ENCODE measurements around the gene SNCAIP. TPM values are rescaled to one million over a fixed set of nuclear protein-coding genes. Genes with fewer than 3 reads are reported as not detected.

Gene SNCAIP
- total and polyA plus RNA-seq, 9 of the 15 experiments (the other 6 are each of a cell fraction or from before 2014, with no cell fraction given) = 0.04 TPM; not detected in 8

DNA sequence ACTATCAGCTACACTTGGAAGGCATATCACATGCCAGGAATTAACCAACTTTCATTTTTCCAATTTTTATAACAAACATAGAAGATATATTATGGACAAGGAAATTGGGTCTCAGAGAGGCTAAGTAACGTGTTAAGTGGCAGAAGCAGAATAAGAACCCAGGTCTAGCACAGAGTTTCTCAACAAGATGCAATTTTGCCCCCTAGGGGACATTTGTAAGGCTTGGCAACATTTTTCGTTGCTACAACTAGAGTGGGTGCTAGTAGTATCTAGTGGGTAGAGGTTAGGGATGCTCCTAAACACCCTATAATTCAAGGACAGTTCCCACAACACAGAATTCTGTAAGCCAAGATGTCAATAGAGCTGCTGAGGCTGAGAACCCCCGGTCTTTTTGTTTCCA is 180.6 kb downstream of the SNCAIP start:
- peak in 2 of 4 experiments; percentile 7 to 25 for DNase-seq (ENCODE audit: extremely low read depth in 1 of 4, low spot score in 3 of 4)
- POLR2A ChIA-PET = no interaction called here
- Histone ChIP-seq H4K20me1 (replicated peaks; ENCODE audit: control insufficient read depth, insufficient read depth, low read length) (no peaks in the 10 kb centered on the region), H3K4me3 (no peak overlapping the region), H2AFZ (ENCODE audit: low read depth, low read length) (no peak overlapping the region), H3K4me1 (replicated peaks in 1 of 2; ENCODE audit: control insufficient read depth in 2 of 2, insufficient read depth in 2 of 2, low read length in 2 of 2) (peaks cover 0 to 4% of the 10 kb centered on the region in 2 experiments; a peak in 2 of 5 replicates), H3K4me2 (ENCODE audit: insufficient read depth, low read length) (no peak overlapping the region), H3K9ac (ENCODE audit: insufficient read depth in 1 of 2, low read depth in 2 of 2, low read length in 2 of 2) (no peak overlapping the region), H3K27ac (ENCODE audit: extremely low read depth, low read depth, low read length) (no peak overlapping the region), H3K79me2 (ENCODE audit: control insufficient read depth, insufficient read depth, low read length) (no peaks in the 10 kb centered on the region), H3K27me3 (ENCODE audit: control insufficient read depth in 2 of 2, insufficient read depth in 2 of 2, low read length in 2 of 2) (no peaks in the 10 kb centered on the region), H3K9me1 (ENCODE audit: control insufficient read depth, insufficient read depth, low read length) (no peaks in the 10 kb centered on the region), H3K36me3 (ENCODE audit: control insufficient read depth, insufficient read depth, low read length) (no peaks in the 10 kb centered on the region), H3K9me3 (replicated peaks; ENCODE audit: control insufficient read depth, insufficient read depth, low read depth, low read length) (no peaks in the 10 kb centered on the region)
- intact Hi-C loops (cut with micrococcal nuclease) = loop anchor here (5.0 to 10.0 kb wide), 2 partner anchors 295 to 852 kb away; no protein-coding TSS in a partner anchor
- BruUV-seq (replicated peaks) = no TSS peak
- in situ Hi-C loops (cut with MboI) = loop anchor here (10.0 kb wide), 1 partner anchor 298 kb away; no protein-coding TSS in a partner anchor
- 3% methylated on average over 3 of the region's 3 CpGs for WGBS (ENCODE audit: insufficient coverage, low coverage, missing lambda C conversion rate)
- peak; percentile 61 for FAIRE-seq
- ATAC-seq = peak; percentile 72
- CTCF ChIA-PET (ENCODE audit: low intra/inter-chr PET ratio) = no interaction called here
- TF ChIP-seq ZNF253 (CRISPR knock-in tag; conservative IDR thresholded peaks at IDR 0.05) = no peak
- TF ChIP-seq, protein P1, sequence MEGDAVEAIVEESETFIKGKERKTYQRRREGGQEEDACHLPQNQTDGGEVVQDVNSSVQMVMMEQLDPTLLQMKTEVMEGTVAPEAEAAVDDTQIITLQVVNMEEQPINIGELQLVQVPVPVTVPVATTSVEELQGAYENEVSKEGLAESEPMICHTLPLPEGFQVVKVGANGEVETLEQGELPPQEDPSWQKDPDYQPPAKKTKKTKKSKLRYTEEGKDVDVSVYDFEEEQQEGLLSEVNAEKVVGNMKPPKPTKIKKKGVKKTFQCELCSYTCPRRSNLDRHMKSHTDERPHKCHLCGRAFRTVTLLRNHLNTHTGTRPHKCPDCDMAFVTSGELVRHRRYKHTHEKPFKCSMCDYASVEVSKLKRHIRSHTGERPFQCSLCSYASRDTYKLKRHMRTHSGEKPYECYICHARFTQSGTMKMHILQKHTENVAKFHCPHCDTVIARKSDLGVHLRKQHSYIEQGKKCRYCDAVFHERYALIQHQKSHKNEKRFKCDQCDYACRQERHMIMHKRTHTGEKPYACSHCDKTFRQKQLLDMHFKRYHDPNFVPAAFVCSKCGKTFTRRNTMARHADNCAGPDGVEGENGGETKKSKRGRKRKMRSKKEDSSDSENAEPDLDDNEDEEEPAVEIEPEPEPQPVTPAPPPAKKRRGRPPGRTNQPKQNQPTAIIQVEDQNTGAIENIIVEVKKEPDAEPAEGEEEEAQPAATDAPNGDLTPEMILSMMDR (IDR thresholded peaks at IDR 0.05 in 2 of 3, conservative IDR thresholded peaks at IDR 0.05 in 1 of 3; ENCODE audit: insufficient read depth in 2 of 3, low read depth in 1 of 3, low read length in 3 of 3) = peak; percentile 24 to 37 (median 28); a peak in 3 of 6 replicates
- peak in 1 of 2 experiments; percentile 49; a peak in 2 of 4 replicates for TF ChIP-seq RAD21 (CRISPR knock-in tag; conservative IDR thresholded peaks at IDR 0.05 in 1 of 2, IDR thresholded peaks at IDR 0.05 in 1 of 2)
